GM18520 (cell line): ENCODE measurements around the gene OR52N1.
A peak's percentile ranks its signal among the peaks of the same experiment; 100 is the strongest.

Experiments used
- ATAC-seq: cut with Tn5 transposase; IDR thresholded peaks from one replicate; pipeline ENCODE4 v1.9.1; 2021; ENCODE audit not compliant: unreplicated experiment

OR52N1 gene

GRCh38 chr11:5791165-5791564 lies at the start of gene OR52N1:
Gene OR52N1 (minus strand): TSS chr11:5791265. CDS start chr11:5788816, 2,449 bp downstream.
- no peak for ATAC-seq

DNA sequence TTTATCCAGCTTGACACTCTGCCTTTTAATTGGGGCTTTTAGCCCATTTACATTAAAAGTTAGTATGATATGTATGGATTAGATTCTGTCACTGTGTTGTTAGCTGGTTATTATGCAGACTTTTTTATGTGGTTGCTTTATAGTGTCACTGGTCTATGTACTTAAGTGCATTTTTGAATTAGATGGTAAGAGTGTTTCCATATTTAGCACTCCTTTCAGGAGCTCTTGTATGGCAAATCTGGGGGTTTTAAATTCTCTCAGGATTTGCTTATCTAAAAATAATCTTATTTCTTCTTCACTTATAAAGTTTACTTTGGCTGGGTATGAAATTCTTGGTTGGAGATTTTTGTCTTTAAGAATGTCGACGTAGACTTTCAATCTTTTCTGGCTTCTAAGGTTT lies 46.6 kb upstream of the OR52N1 start:
- ATAC-seq, result no peak

- no peak for ATAC-seq
These were observed 42.4 kb upstream of the OR52N1 start for GRCh38 chr11:5833446-5833845.

DNA sequence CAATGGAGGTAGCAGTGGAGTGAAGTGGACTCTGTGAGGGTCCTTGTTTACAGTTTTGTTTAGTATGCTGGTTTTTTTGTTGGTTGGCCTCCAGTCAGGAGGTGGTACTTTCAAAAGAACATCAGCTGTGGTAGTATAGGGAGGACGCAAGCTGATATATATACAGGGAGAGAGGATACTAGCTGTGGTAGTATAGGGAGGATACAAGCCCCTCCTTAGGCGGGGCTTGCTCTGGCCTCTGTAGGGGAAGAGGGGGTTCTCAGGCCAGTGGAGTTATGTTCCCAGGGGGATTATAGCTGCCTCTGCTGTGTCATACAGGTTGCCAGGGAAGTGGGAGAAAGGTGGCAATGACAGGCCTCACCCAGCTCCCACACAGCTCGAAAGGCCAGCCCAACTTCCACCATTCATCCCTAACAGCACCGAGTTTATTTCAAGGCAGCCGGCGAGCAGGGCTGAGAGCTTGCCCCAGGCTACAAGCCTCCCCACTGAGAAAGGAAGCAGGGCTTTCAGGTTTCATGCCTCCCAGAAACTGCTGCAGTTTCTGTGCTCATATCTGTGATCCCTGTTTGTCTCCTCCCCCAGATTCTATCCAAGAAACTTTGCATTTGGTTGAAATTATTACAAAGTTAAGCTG lies 40.2 kb upstream of the OR52N1 start:
- no peak for ATAC-seq

- no peak for ATAC-seq
These were observed 27.3 kb upstream of the OR52N1 start for GRCh38 chr11:5818245-5818886.

DNA sequence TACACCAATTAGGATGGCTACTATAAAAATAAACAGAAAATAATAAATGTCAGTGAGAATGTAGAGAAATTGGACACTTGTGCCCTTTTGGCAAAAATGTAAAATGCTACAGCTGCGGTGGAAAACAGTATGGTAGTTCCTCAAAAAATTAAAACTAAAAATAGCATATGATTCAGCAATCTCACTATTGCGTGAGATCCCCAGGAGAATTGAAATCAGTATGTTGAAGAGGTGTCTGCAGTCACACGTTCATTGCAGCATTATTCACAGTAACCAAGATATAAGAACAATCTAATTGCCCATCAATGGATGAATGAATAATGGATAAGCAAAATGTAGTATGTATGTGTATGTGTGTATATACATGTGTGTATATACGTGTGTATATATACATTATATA lies 24.5 kb upstream of the OR52N1 start:
- ATAC-seq, result no peak

DNA sequence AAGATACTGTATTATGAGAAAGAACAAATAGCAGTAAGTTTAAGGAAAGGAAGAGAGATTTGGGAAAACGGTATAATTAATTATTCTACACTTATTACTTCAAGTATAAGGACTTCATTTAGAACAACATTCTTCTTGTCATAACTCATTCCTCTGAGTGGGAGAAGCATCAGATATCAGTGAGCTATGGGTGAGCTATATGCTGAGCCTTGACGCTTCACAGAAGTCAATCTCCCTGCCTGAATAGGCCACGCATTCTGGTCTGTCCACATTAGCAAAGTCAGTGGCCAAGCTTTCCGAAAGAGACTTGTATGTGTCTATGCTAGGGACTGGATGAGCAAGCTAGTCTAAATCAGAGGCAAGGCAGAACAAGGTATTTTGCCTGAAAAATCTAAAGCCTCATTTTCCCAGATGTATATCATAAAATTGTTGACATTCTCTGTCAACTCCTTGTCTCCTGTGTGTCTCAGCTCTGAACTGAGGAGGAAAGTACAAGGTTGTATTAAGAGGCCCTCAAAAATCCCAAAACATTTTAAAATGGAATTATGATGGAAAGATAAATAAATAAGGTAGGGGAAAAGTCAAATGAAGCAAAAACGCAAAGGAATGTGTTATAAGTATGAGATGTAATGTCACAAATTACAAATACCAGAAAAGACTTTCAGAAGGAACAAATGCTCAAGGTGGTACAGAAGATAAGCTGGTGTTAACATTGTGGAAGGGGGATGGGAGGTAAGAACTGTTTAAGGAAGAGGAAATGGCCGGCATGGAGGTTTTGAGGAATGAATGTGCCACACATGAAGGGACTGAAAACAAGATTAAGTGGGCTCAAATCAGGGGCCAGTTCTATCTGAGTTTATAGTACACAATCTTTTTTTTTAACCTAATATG lies 19.1 kb upstream of the OR52N1 start:
- ATAC-seq, result no peak

- no peak for ATAC-seq
These were observed 18.1 kb upstream of the OR52N1 start for GRCh38 chr11:5809122-5809519.

GRCh38 chr11:5808500-5809121 lies 17.5 kb upstream of the OR52N1 start, which contains the start of gene OR52N2:
Gene OR52N2 (plus strand): TSS chr11:5808924. CDS start chr11:5820336, 11,412 bp downstream.
- peak; percentile 88 for ATAC-seq

DNA sequence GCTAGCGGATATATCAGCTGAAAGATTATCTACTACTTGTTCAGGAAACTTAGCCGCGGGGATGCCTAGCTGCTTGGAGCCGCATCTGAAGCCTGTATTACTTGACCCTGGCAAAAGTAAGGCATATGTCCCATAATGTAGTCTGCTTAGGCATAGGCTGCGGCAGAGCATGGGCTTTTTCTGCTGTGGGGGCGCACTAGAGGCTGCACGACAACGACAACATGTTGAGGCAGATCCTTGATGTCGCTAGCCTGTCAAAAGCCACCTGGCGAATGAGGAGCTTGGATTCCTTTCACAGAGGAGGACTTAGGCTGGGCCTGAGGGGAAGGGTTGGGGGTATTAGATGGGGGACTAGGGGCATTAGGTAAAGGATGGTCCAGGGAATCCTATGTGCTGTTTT lies 16.5 kb upstream of the OR52N1 start:
- ATAC-seq, result no peak

GRCh38 chr11:5803982-5804381 lies 12.9 kb upstream of the OR52N1 start:
- no peak for ATAC-seq

DNA sequence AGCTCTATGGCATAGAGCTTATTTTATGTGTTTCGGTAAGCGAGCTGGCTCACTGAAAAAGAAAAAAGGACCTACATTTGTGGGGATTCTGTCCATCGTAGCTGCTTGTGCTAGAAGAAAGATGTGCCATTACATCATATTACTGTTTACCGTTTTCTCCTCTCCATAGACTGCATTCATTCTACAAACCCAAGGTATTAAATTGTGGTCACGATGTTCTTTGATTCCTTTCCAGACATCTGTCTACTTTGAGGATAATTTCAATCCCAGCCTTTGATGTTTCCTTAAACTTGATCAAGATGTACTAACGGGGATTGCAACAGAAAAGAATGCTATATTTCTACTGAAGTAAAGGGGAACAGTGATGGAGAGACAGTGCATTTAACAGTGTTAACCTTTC lies 5.5 kb upstream of the OR52N1 start:
- no peak for ATAC-seq

GRCh38 chr11:5783255-5783654 lies 7.8 kb downstream of the OR52N1 start, which contains the start of gene OR52N5:
Gene OR52N5 (minus strand): TSS chr11:5783355. CDS start chr11:5778634, 4,721 bp downstream.
- ATAC-seq, result no peak

- ATAC-seq, result no peak
These were observed 24.0 kb downstream of the OR52N1 start for GRCh38 chr11:5767056-5767455.

GRCh38 chr11:5753943-5754342 lies 37.1 kb downstream of the OR52N1 start, which contains the start of gene OR52N4:
Gene OR52N4 (plus strand): TSS chr11:5754243. CDS start chr11:5754741, 498 bp downstream.
- ATAC-seq, result no peak

DNA sequence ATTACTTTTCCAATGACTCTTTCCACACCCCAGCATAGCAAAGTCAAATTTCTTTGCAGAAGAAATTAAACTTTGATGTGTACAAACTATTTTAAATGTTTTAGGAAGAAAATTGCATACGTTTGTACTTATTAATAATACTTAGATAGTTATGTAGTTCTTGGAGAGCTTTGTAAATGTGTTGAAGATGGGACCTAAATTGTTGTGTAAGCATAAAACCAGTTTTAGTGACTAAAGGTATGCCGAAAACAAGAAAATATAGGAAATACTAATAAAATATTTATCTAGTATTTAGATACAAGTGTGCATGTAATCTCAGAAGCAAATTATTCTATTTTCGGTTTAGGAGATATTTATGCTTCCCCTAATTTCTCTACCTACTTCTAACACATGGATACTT lies 41.2 kb downstream of the OR52N1 start:
- ATAC-seq, result no peak

DNA sequence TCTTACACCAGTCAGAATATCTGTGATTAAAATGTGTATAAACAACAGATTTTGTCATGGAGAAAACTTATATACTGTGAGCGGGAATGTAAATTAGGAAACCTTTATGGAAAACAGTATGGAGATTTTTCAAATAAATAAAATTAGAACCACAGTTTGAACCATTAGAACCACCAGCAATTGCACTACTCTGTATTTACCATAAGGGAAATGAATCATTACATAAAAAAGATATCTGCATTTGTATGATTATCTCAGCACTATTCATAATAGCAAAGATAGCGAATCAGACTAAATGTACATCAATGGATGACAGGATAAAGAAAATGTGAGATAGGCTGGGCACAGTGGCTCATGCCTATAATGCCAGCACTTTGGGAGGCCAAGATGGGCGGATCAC lies 44.5 kb downstream of the OR52N1 start:
- ATAC-seq, result no peak

DNA sequence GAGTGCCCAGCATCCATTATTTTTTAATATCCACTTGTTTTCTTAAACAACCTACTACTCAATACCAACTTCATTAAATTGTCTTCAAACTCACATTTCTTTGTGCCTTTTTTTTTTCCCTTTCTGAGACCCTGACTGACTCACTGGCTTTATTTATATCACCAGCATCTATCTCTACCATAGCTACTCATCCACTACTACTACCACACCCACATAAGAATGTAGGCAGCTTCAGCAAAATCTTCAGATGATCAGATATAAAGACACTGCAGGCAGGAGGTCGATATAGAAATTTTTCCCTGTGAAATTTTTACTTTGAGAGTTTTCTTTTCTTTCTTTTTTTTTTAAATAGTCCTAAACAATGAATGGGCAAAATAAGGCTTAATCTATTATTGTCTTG lies 52.6 kb downstream of the OR52N1 start:
- ATAC-seq, result no peak

- no peak for ATAC-seq
These were observed 53.2 kb downstream of the OR52N1 start for GRCh38 chr11:5737670-5738392.

- ATAC-seq, result no peak
These were observed 54.0 kb downstream of the OR52N1 start for GRCh38 chr11:5737091-5737490.
